ENCODE measurements around the gene CD151. TPM values are rescaled to one million over a fixed set of nuclear protein-coding genes. Genes with fewer than 3 reads are reported as not detected.

The CD151 gene
- total RNA-seq, 2 experiments from 2014 or later: 0.28 to 0.84 TPM

DNA sequence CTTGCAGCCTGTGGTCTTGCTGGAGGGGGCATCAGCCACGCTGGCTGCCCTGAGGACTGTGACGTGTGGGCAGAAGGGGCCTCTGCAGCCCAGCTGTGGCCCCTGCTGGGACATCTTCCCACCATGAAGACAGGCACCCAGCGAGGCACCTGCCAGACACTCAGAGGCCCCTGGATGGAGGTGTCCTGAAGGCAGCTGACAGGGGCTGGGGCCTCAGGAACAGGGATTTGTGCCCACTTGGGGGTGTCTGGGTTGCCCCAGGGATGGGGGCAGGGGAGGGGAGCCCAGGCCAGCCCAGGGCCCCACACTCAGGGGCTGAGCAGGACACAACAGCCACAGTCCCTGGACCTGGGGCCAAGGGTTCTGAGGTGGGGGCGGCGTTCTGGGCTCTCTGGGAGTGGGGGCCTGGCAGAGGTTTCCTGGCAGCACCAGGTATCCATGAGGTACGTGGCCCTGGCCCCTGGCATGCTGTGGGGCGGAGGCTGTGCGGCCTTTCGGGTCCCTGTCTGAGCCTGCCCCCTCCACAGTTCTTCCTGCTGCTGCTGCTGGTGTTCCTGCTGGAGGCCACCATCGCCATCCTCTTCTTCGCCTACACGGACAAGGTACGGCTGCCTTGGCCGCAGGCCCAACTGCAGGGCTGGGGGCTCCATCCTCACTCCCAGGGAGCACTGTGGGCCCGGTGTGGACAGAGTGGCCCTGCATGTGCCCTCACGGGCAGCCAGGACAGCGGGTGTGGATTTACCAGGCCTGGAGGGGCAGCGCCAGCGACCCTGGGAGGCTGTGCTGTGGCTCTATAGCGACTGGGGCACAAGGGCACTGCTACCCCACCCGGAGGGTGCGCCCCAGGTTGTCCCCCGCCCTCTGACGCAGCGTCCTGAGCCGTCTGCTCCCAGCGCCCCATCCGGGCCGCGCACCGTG is 31.4 kb downstream of the CD151 start:
- CTCF ChIA-PET (ENCODE audit: unreplicated experiment): no interaction called here

DNA sequence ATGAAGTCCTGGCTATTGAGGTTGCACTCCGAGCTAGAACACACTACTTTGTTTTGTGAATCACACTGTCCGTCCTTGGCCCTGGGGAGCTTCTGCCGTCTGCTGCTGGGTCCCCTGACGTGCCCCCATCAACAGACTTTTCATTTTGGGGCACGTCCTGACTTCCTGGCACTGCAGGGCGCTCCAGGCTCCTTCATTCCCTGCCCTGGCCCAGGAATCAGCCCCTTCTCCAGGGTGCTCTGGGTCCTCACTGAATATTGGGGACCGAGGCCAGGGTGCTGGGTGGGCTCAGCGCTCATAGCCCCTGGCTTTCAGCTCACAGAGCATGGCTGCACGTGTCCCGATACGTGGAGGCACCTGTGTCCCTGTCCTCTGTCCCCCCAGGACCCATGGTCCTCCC is 32.1 kb downstream of the CD151 start:
- Histone ChIP-seq H4K20me1 (ENCODE audit: insufficient read depth, low read length) (no peaks in the 10 kb centered on the region), H3K4me3 (ENCODE audit: low read depth, low read length, poor library complexity, severe bottlenecking) (no peak overlapping the region), H3K9me2 (ENCODE audit: insufficient read depth, low read length) (no peaks in the 10 kb centered on the region), H3K4me1 (ENCODE audit: insufficient read depth, low read length, poor library complexity, severe bottlenecking) (no peaks in the 10 kb centered on the region), H3K36me3 (ENCODE audit: insufficient read depth, low read length) (no peaks in the 10 kb centered on the region), H3K27ac (ENCODE audit: low read depth, low read length, poor library complexity, severe bottlenecking) (no peak overlapping the region), H2AFZ (ENCODE audit: low read length) (no peak overlapping the region), H3K9me3 (ENCODE audit: low read length) (no peaks in the 10 kb centered on the region), H3K79me2 (ENCODE audit: insufficient read depth, low read depth, low read length) (no peaks in the 10 kb centered on the region), H3K4me2 (ENCODE audit: low read length) (no peak overlapping the region)
- no peak for TF ChIP-seq EZH2phosphoT487 (IDR thresholded peaks at IDR 0.05; ENCODE audit: borderline replicate concordance, low read depth, low read length)
- TF ChIP-seq, protein P1, sequence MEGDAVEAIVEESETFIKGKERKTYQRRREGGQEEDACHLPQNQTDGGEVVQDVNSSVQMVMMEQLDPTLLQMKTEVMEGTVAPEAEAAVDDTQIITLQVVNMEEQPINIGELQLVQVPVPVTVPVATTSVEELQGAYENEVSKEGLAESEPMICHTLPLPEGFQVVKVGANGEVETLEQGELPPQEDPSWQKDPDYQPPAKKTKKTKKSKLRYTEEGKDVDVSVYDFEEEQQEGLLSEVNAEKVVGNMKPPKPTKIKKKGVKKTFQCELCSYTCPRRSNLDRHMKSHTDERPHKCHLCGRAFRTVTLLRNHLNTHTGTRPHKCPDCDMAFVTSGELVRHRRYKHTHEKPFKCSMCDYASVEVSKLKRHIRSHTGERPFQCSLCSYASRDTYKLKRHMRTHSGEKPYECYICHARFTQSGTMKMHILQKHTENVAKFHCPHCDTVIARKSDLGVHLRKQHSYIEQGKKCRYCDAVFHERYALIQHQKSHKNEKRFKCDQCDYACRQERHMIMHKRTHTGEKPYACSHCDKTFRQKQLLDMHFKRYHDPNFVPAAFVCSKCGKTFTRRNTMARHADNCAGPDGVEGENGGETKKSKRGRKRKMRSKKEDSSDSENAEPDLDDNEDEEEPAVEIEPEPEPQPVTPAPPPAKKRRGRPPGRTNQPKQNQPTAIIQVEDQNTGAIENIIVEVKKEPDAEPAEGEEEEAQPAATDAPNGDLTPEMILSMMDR (conservative IDR thresholded peaks at IDR 0.05; ENCODE audit: low read length): no peak
- no TSS peak for BruUV-seq (replicated peaks)
- POLR2A ChIA-PET: no interaction called here
- CTCF ChIA-PET (ENCODE audit: unreplicated experiment): no interaction called here
- intact Hi-C loops (cut with micrococcal nuclease; ENCODE audit: unreplicated experiment): no loop called here
- no peak for DNase-seq (ENCODE audit: low spot score)

More for the DNA sequence above, 31.4 kb downstream of the CD151 start:
- POLR2A ChIA-PET: no interaction called here
- no peaks in the 10 kb centered on the region for H3K4me1 ChIP-seq (ENCODE audit: insufficient read depth, low read length, poor library complexity, severe bottlenecking)
- no peaks in the 10 kb centered on the region for H3K9me2 ChIP-seq (ENCODE audit: insufficient read depth, low read length)
- no peaks in the 10 kb centered on the region for H3K9me3 ChIP-seq (ENCODE audit: low read length)
- no TSS peak for BruUV-seq (replicated peaks)
- no peaks in the 10 kb centered on the region for H3K79me2 ChIP-seq (ENCODE audit: insufficient read depth, low read depth, low read length)
- no peak for TF ChIP-seq EZH2phosphoT487 (IDR thresholded peaks at IDR 0.05; ENCODE audit: borderline replicate concordance, low read depth, low read length)
- TF ChIP-seq, protein P1 (conservative IDR thresholded peaks at IDR 0.05; ENCODE audit: low read length): no peak
- no peaks in the 10 kb centered on the region for H4K20me1 ChIP-seq (ENCODE audit: insufficient read depth, low read length)
- no peak overlapping the region for H3K4me2 ChIP-seq (ENCODE audit: low read length)
- DNase-seq (ENCODE audit: low spot score): no peak
- intact Hi-C loops (cut with micrococcal nuclease; ENCODE audit: unreplicated experiment): no loop called here
- H3K27ac ChIP-seq (ENCODE audit: low read depth, low read length, poor library complexity, severe bottlenecking): no peak overlapping the region
- H3K36me3 ChIP-seq (ENCODE audit: insufficient read depth, low read length): no peaks in the 10 kb centered on the region
- H2AFZ ChIP-seq (ENCODE audit: low read length): no peak overlapping the region
- H3K4me3 ChIP-seq (ENCODE audit: low read depth, low read length, poor library complexity, severe bottlenecking): no peak overlapping the region
